Stimulated activated CD8-positive, alpha-beta memory T cell treated with anti-CD3 and anti-CD28 coated beads, Interleukin-7, amount 100 ng/mL, for 24 hours (primary cell): ENCODE measurements around the gene EPHA8.

Experiments used
- DNase-seq: peaks from one replicate; pipeline ENCODE4 v3.0.0-alpha.2; 2020; ENCODE audit warnings: low read depth

The EPHA8 gene

DNA sequence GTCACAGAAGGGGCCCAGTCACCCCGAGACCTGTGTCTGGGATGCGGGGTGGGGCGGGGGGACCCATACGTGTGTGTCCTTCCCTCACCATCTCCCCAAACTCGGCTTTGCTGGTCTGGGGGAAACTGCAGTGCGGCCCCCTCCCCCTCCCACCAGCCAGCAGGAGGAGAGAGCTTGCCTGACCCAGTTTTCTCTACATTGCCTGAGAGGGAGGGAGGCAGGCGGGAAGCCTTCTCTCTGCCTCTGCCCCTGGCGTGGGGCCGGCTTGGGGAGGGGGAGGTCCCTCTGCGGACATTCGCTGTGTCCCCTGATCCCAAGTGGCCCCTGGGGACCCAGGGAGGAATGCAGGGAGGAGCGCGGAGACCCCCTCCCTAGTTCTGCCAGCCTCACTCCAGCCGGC is 3.9 kb downstream of the EPHA8 start:
- no peak for DNase-seq

DNA sequence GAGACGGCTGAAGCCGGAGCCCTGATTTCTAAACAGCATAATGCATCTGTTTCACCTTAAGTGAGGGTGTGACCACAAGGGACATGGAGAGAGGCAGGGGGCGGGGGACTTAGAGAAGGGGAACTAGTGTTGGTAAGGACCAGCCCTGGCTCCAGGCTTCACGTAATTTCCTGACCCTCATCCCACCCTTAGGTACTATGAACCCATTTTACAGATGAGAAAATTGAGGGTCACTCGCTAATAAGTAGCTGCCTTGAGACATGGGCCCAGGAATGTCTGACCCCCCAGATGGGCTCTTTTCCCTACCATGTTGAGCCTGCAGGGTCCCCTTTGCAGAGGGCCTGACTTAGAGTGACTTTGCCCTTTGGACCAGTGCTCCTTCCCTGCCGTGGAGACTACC is 4.7 kb downstream of the EPHA8 start:
- no peak for DNase-seq

DNA sequence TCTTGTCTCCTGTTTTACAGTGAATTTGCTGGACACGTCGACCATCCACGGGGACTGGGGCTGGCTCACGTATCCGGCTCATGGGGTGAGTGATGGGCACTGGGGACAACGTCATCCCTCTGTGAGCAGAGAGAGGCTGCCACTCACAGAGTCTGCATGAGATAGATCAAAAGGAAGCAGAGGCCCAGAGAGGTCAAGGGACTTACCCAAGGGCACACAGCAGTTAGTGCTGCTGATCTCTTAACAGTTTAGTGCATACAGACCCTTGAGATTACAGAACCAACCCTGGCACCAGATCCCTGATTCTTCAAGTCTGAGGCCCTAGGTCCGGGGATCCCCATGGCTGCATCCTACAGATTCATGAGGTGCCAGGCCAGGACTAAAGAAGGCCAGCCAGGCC is 6.0 kb downstream of the EPHA8 start:
- no peak for DNase-seq

DNA sequence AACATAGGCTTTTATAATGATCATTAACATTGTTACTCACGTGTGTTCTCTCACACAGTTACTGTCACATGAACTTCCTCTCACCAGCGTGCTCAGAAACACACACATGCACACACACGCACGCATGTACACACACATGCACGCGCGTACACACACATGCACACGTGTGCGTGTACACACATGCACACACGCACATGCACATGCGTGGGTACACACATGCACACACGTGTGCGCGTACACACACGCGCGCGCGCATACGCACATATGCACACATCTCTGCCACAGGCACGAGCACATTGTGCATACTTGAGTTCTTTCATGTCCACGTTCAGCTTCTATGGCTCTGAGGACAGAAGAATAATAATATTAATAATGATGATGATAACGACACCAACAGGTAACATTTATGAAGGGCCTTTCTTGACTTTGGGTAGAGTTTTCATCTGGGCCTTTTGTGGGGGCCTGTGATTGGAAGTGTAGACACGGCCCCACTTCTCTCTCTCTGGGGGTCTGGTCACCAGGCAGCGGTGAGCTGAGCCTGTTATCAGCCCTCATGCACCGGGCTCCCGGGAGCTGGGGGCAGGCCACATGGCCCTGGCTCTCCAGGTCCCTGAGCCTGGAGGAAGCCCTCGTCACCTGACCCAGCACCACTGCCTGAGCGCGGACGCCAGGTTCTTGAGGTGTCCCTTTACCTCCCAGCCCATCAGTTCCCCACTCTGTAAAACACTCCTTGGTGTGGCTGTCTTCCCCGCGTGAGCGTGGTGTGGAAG is 7.0 kb downstream of the EPHA8 start:
- DNase-seq = no peak

DNA sequence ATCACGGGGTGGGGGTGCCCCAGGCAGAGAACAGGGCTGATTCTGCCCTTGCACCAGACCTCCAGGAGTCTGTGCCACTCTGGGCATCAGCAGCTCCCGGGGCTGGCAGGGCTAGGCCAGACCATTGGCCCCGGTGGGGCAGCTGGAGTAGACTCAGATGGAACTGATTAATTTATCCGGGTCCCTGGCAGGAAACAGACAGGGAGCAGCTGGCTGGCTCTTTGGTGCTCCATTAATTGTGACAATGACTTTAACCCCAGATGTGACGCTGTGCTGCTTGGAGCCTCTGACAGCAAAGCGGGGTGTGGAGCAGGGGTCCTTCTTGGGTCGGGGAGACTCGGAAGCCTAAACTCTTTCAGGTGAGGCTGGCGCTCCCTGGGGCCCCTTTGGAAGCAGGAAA is 9.5 kb downstream of the EPHA8 start:
- DNase-seq = no peak

DNA sequence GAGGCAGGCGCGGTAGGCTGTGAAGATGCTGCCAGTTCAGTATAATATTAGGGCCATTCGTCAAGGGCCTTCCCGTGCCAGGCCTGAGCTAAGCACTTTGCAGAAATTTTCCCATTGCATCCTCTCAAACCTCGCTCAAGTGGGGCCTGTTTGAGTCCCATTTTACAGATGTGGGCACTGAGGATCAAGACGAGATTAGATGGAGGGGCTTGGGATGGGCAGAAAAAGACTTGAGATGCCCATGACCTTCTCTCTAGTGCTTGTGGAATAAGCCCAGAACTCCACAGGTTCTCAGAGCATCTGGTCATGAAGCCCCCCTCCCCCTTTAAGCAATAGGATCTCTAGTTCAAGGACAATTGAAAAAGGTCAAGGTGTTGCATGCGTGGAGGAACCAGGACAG is 9.9 kb downstream of the EPHA8 start:
- no peak for DNase-seq

DNA sequence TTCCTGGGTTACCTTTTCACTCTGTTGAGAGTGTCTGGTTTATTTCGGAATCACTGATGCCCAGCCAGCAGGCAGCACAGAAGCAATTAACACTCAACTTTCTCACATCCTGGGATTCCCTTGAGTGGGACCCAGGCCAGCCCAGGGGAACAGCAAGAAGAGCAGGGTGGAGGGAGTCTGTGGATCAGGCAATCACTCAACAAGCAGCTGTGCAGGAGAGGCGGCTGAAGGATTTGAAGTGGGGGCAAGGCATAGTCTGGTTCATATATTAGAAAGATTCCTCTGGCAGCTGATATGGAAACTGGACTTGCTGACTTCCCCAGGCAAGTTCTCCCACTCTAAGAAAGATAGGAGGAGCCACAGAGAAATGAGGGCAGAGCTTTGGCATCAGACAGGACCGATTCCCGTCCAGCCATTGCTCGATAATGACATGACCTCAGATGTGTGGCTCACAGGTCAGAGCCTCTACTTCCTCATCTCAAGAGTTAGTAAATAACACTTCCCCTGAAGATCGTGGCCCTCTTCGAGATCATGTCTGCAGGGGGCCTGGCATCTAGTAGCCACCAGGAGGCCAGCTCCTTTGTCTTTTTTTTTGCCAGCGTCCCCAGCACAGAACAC is 12.4 kb downstream of the EPHA8 start:
- no peak for DNase-seq

DNA sequence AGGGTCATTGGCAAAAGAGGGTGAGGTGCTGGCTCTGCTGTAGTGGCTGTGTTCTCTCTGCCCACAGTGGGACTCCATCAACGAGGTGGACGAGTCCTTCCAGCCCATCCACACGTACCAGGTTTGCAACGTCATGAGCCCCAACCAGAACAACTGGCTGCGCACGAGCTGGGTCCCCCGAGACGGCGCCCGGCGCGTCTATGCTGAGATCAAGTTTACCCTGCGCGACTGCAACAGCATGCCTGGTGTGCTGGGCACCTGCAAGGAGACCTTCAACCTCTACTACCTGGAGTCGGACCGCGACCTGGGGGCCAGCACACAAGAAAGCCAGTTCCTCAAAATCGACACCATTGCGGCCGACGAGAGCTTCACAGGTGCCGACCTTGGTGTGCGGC is 12.9 kb downstream of the EPHA8 start:
- no peak for DNase-seq

DNA sequence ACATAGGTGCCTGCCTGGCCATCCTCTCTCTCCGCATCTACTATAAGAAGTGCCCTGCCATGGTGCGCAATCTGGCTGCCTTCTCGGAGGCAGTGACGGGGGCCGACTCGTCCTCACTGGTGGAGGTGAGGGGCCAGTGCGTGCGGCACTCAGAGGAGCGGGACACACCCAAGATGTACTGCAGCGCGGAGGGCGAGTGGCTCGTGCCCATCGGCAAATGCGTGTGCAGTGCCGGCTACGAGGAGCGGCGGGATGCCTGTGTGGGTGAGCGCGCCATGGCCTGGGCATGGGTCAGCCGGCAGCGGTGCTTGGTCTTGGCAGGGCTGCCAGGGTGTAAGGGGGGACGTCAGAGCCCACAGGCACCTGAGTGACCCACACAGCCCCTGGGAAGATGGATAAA is 13.3 kb downstream of the EPHA8 start:
- no peak for DNase-seq

DNA sequence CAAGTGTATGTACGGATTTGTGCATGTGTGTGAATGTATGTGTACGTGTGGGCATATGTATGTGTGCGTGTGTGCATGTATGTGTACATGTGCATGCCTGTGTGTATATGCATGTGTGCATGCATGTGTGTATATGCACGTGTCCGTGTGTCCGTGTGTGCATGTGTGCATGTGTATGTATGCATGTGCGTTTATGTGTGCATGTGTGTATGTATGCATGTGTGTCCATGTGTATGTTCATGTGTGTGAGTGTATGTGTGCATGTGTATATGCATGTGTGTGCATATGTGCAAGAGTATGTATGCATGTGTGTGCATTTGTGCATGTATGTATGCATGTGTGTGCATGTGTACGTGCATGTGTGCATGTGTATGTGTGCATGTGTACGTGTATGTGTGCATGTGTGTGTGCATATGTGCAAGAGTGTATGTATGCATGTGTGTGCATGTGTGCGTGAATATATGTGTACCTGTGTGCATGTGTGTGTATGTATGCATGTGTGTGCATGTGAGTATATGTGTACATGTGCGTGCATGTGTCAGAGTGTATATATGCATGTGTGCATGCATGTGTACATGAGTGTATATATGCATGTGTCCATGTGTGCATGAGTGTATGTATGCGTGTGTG is 15.6 kb downstream of the EPHA8 start:
- DNase-seq = no peak

DNA sequence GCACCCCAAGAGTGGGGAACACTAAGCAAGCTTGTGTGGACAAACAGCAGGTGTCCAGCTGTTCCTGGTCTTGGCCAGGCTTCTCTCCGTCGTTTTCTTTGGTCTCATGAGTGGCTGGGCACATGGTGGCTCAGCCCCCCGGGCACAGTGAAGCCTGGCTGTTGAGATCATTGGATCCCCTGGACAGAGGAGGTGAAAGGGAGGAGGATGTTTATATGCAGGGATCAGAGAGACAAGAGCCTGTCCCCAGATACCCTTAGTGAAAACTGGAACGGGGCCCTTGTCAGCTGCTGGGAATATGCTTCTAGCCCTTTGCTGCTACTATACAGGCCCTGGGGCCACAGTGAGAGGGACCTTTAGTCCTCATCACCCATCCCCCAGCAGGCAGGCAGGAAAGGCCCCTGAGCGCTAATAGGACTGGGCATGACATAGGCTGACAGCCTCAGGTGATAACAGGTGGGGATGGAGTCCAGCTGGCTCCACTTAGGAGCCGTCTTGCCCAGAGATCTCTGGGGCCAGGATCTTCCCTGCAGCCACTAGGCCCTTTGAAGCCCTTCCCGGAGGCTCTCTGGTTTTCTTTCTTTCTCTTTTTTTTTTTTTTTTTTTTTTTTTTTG is 16.4 kb downstream of the EPHA8 start:
- no peak for DNase-seq

DNA sequence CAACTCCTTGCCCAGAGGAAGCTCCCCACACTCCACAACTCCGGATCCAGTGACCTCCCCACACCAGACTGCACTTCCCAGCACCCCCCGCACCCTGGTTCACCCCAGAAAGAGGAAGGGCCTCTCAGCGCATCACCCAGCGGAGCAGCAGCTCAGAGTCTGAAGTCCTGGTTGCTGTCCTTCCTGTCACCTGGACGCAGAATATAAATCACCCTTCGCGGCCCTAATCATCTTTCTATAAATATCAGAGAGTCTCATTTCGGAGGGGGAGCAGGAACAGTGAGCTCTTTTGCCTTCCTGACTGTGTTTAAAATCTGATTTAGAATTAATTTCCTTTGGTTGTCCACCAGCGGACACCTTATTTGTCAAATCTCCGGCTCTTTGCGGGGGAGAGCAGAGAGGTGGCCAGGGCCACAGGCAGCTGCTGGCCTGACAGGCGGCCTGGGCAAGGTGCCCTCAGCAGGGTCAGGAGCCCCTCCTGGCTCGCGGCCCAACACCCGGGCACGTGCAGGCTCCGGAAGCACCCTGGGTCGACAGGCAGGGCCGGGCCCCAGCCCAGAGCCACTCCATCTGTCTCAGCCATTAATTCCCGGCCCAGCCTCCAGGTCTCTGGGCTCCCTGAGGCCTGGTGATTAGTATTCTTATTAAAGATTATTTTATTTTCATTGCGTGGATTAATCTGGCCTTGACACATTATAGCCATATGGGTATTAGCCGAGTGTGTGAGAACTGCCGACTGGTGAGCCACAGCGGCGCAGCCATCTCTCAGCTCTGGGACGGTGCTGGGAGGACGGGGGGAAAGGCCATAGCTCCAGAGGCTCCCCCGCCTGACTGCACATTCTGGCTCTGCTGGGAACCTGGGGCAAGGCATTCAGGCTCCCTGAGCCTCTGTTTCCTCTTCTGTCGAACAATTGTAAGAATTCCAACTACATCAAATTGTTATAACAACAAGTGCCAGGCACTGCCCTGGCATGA is 19.7 kb downstream of the EPHA8 start:
- DNase-seq = no peak

DNA sequence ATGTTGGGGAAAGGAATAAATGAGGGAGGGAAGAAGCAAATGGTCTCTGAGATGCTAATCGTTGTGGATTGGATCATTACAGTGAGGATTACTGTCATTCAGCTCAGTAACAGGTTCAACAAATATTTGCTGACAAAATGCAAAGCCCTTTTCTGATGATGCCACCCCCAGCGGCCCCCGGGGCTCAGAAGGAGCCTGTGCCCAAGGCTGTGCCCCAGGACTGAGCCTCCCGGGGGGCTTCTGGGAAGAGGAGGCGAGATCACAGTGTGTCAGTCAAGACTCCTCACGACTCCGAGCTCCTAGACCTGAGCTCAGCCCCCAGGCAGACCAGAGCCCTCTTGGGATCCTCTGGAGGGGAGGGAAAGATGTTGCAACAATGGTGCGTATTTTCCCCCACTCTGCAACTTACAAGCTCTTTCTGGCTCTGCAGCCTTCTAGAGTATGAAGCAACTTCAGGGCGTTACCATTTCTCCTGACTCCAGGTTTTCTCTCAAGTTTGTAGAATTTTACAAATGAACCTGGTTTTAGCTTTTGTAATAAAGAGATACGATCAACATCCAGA is 20.8 kb downstream of the EPHA8 start:
- no peak for DNase-seq

DNA sequence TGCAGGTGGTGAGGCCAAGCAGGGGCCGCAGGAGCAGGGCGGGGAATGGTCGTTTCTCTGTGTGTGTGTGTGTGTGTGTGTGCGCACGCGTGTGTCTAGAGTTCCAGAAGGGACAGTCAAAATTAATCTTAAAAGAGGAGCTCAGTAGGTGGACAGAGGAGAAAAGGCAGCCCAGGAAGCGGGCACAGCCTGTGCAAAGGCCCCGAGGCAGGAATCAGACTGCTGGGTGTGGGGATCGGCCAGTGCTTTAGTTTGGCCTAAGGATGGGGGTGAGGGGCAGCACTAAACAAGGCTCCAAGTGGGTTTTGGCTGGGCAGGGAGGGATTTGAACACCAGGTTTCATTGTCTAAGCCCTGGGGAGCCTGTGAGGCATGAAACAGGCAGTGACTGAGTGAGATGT is 21.7 kb downstream of the EPHA8 start:
- DNase-seq = no peak

DNA sequence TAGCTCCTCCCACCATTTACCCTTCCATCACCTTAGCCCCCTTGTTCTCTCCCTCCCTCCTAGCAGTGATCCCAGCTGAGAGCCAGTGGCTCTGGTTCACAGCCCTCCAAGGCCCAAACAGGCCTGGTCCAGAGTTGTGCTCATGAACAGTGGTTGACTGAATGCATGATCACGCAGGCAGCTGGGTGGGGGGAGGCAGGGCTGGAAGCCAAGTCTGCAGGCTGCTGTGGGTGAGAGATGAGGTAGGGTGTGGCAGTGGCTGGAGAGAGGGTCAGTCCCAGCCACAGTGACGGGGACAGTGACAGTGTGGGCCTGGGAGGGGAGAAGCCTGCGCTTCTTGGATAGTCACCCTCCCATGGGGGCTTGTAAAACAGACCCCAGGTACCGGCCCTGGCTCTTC is 22.2 kb downstream of the EPHA8 start:
- no peak for DNase-seq

DNA sequence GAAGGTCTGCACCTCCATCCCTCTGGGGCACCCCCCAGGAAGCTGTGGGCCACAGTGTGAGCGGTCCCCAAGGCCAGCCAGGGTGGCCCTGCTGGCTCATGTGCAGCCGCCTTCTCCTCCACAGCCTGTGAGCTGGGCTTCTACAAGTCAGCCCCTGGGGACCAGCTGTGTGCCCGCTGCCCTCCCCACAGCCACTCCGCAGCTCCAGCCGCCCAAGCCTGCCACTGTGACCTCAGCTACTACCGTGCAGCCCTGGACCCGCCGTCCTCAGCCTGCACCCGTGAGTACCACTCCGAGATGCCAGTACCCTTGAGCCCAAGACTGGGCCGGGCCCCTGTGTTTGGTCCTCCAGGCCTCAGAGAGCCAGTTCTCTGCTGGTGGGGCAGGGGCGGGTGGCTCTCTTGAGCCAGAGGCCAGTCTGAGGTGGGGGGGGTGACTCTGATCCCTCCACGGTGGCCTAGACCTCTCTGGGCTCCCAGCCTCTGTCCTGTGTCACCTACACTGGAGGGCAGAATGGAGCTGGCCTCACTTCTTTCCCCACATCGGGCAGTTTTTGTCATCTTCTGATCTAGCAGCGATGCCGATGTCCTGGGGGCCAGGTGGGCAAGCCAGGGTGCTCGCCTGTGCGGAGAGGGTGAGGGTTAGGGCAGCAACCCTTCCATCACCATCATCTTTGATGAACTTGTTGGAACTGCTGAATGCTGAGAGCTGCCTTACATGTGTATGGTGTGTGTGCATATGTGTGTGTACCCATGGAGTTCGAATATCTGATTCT is 23.3 kb downstream of the EPHA8 start:
- no peak for DNase-seq

DNA sequence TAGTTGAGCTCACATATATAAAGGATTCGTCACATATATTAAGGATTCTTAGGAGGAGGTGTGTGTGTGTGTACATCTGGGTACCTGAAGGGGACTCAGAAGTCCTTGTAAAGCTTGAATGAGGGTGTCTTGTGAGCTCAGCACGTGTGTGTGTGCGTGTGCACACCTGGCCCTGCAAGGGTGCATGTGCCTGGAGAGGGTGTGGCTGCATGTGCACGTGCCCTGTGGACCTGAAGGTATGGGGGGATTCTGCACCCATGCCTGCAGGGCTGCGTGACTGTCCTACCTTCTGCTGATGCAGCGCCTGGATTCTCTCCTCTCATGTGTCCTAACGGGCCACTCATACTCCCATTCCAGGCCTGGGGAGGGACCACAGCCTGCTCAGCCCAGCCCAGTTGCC is 24.0 kb downstream of the EPHA8 start:
- no peak for DNase-seq

DNA sequence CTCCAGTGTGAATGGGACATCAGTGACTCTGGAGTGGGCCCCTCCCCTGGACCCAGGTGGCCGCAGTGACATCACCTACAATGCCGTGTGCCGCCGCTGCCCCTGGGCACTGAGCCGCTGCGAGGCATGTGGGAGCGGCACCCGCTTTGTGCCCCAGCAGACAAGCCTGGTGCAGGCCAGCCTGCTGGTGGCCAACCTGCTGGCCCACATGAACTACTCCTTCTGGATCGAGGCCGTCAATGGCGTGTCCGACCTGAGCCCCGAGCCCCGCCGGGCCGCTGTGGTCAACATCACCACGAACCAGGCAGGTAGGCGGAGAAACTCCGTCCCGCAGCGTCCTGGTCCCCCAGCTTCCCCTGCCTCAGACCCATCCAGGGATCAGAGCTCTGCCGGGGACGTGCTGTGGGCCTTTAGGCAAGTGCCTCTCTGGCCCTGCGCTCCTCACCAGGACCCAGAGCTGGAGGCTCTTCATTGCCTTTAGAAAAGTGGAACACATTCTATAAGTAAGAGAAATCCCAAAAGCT is 25.7 kb downstream of the EPHA8 start:
- no peak for DNase-seq

DNA sequence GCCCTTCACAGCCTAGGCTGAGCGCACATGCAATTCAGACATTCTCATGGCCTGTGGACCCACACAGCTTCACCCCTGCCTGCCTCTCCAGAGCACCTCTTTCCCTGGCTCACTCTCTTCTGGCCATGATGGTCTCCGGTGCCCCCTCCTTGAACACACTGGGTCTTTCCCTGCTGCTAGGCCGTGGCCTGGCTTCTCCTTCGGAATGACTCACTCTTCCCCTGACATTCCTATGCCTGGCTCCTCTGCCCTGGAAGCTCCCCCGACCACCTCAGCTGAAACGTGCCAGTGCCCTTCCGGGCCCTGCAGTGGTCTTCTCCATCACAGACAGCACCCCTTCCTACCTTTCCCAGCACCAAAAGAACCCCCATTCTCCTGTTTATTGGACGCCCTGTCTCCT is 28.3 kb downstream of the EPHA8 start:
- DNase-seq = no peak

DNA sequence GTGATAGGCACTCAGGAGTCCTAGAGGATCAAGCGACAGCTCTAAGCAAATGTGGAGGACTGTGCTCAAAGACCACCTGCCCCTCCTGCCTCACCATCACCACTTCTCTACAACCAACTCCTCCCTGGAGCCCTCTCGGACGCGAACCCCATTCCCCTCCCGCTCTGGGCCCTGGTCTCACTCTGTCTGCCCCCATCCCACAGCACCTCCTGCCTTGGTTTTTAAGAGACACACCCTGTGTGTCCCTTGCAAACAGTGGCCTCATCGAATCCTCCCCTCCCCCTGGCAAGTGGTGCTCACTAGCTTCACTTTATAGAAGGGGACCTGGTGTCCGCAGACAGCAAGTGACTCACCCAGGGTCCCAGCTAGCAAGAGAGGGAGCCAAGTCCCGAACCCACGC is 28.8 kb downstream of the EPHA8 start:
- DNase-seq = no peak
